ENCODE results near the gene SYMPK. TPM values are rescaled to one million over a fixed set of nuclear protein-coding genes. Genes with fewer than 3 reads are reported as not detected.

Gene SYMPK
- total and polyA plus RNA-seq, 12 donors = 22.4 to 75.0 (median 33.0) TPM

DNA sequence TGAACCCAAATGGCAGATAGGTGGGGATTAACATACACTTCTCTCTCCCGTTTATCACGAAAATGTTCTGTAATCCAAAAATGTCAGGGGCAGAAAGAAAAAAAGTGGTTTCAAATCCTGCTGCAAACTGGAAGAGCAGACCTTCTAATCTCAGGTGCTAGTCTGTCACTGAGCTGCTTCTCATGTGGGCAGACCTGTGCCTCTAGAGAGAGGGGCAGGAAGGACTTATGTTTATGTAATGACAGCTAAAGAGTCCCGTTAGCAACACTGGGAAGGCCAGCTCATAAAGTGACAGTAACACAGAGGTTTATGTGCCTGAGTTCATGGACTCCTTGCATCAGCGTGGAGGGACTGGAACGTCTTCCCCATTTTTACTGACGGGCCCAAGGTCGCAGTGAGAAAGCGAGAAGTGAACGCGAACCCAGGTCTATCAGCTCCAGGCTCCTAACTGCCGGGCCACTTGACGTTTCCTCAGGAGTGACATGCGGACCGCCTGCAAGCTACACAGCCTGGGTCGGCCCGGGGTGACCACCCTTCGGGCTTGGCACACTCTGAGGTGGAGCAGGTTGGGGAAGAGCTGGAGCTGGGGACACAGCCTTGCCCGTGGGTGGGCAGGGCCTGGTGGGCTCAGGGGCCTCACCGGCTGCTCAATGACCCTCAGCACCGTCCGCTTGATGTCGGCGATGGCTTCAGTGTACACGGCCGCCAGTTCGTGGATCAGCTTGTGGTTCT is 38.2 kb downstream of the SYMPK start:
- WGBS, 2 donors = 90 to 91% methylated on average over 26 of the region's 26 CpGs
- Histone ChIP-seq H3K9me3 (no peaks in the 10 kb centered on the region), H3K27me3 (no peaks in the 10 kb centered on the region), H3K27ac (no peak overlapping the region), H3K4me1 (peaks cover 0 to 3% (median 0%) of the 10 kb centered on the region in 9 donors), H3K36me3 (peaks cover 0 to 99% (median 61%) of the 10 kb centered on the region in 9 donors), H3K4me3 (no peak overlapping the region)
- no peak for DNase-seq
- intact Hi-C loops (cut with DNase I) = no loop called here
- ATAC-seq = peak in 1 of 8 donors; percentile 3
- TF ChIP-seq CTCF (IDR thresholded peaks at IDR 0.05) = no peak

DNA sequence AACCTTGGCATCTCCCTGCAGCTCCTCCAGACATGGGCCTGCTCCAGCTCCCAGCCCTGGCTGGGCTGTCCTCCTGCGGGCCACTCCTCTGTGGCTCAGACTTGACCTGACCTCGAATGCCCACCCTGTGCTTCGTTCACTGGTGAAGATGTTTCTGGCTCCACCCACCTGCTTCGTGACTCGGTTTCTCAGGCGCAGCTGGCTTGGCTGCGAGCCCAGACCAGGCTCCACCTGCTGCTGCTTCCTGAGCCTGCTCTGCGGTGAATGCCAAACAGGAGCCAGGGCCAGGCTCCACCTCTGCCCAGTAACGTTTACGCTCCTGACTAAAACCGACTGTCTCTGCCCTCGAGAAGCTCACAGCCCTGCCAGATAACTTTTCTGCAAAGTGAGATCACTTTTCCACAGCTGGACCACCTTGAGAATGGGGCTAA is 38.9 kb downstream of the SYMPK start:
- 66 to 67% methylated on average over 12 of the region's 12 CpGs for WGBS, 2 donors
- Histone ChIP-seq H3K9me3 (no peaks in the 10 kb centered on the region), H3K27me3 (no peaks in the 10 kb centered on the region), H3K4me3 (no peak overlapping the region), H3K36me3 (peaks cover 0 to 97% (median 56%) of the 10 kb centered on the region in 9 donors), H3K4me1 (peaks cover 0 to 3% (median 0%) of the 10 kb centered on the region in 9 donors), H3K27ac (no peak overlapping the region)
- intact Hi-C loops (cut with DNase I) = no loop called here
- ATAC-seq = peak in 1 of 8 donors; percentile 35
- no peak for TF ChIP-seq CTCF (IDR thresholded peaks at IDR 0.05)
- DNase-seq = no peak

DNA sequence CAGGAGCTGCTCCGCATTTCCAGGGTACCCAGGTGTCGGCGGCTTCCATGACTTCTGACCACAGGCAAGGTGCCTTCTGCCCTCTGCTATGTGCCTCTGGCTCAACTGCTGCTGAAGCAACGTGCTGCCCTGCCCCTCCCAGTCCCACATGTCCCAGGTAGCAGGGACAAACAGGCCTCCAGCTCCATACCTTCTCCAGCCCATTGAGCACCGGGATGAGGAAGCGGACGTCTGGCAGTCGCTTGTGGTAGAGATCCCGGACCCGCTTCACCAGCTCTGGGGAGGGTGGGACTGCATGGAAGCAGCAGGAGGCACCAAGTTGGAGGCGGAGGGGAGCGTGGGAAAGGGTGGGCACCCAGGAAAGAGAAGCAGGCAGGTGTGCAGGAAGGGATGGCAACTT is 39.8 kb downstream of the SYMPK start:
- no peaks in the 10 kb centered on the region for H3K27me3 ChIP-seq
- intact Hi-C loops (cut with DNase I) = no loop called here
- no peaks in the 10 kb centered on the region for H3K9me3 ChIP-seq
- no peak for DNase-seq
- no peak for ATAC-seq
- H3K36me3 ChIP-seq = peaks cover 0 to 89% (median 47%) of the 10 kb centered on the region in 9 donors
- H3K4me1 ChIP-seq = peaks cover 0 to 3% (median 0%) of the 10 kb centered on the region in 9 donors
- no peak overlapping the region for H3K27ac ChIP-seq
- no peak overlapping the region for H3K4me3 ChIP-seq
- no peak for TF ChIP-seq CTCF (IDR thresholded peaks at IDR 0.05)
- 96 to 97% methylated on average over 12 of the region's 12 CpGs for whole genome bisulfite sequencing, 2 donors

DNA sequence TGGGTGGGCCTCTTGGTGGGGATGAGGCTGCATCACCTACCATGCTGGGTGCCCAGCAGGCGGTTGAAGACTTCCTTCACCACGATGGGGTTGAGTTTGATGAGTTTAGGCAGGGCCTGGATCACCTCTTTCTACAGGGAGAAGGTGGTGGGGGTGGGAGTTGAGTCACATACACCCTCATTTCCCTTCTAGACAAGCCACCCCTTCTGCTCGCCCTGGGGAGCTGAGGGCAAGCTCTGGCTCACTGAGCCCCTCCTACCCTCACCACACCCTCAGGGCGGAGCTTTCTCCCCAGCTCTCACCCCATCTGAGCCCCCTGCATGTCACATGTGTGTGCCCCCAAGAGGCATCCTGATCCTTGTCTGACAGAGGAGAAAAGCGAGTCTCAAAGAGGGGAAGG is 40.2 kb downstream of the SYMPK start:
- peaks cover 0 to 84% (median 43%) of the 10 kb centered on the region in 9 donors for H3K36me3 ChIP-seq
- H3K4me1 ChIP-seq = peaks cover 0 to 3% (median 0%) of the 10 kb centered on the region in 9 donors
- intact Hi-C loops (cut with DNase I) = no loop called here
- DNase-seq (no peak), ATAC-seq (no peak)
- TF ChIP-seq CTCF (IDR thresholded peaks at IDR 0.05) = no peak
- no peak overlapping the region for H3K4me3 ChIP-seq
- 94 to 95% methylated on average over 5 of the region's 5 CpGs for WGBS, 2 donors
- H3K9me3 ChIP-seq = no peaks in the 10 kb centered on the region
- no peak overlapping the region for H3K27ac ChIP-seq
- H3K27me3 ChIP-seq = no peaks in the 10 kb centered on the region
